Activated effector memory CD4-positive, alpha-beta T cell treated with anti-CD3 and anti-CD28 coated beads, Interleukin-2, amount 50 U/mL, for 16 hours (primary cell): ENCODE measurements around the gene SLK.

Experiments used
- DNase-seq: peaks from one replicate; pipeline ENCODE4 v3.0.0-alpha.2; 2020

The SLK gene

DNA sequence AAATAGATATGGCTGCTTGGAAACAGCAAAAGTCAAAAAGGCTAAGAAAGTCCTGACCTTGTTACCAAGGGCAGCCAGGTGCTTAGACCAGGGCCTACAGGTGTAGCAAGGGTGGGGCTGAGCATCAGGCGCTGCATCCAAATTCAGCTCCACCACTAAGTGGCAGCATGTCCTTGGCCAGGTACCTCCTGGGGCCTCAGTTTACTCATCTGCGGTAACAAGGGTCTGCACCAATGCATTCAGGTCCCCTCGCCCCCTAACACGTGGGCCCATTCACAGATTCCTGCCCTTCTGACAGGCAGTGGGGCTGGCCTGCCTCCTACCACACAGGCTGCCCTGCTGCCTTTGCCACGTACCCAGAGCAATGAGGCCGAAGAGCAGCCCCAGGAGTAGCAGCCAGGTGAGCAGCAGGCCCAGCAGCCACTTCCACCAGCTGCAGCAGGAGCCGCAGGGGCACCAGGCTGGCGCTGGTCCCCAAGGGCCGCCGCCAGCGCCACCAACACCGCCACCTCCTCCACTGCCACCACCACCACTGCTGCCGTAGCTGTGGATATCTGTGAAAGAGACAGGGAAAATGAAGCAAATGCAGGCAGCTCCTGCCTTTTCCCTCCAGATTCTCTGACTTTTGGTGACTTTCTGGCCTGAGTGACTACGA, 89.8 kb downstream of the SLK start:
- DNase-seq: peak; percentile 60

DNA sequence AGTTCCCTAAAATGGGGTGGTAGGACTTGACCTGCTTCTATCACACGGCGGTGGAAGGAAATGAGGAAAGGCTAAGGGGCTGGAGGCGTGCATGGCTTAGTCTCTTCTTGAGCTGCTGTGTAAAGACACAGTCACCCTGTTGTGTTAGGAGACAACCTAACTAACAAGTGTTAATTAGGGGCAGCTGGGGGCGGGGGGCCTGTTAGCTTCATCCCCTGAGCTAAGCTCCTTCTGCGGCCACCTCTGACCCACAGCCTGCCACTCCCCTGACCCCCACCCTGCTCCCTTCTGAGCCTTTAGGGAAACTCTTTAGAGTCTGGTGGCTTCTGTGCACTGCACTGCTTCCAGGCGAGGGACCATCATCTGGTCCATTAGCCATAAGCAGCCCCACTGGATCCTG, 90.8 kb downstream of the SLK start:
- DNase-seq: no peak

DNA sequence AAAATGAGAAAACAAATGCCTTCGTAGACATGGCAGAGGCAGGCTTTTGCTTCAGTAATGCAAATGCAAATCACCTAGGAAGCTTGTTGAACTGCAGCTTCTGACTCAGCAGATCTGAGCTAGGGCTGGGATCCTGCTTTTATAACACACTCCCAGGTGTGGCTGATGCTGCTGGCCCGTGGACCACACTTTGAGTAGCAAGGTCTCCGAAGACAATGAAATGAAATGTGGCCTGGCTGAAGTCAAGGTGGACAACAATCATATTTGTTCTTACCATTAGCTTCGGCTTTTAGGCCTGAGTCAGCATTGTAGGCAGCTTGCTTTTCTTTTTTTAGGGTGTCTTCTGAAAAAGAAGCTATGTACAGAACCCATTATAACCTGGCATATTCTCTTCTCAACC, 92.4 kb downstream of the SLK start:
- no peak for DNase-seq

DNA sequence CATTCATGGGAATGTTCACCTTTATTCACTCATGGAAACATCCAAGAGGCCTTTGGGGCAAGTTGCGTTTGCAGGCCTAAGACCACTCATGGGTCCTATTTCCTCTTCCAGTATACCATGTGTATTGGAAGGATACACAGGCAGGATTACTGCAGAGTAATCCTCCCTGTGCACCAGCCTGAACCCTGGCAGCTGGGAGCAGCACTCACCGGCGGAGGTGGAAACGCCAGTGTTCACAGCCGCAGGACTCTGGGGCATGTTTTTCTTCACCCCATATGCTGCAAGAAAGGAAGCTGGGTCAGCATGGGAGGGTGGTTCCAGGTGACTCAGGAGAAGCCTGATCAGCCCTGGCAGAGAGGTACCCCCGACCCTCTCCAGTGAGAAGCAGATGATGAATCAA, 94.3 kb downstream of the SLK start:
- DNase-seq: no peak

DNA sequence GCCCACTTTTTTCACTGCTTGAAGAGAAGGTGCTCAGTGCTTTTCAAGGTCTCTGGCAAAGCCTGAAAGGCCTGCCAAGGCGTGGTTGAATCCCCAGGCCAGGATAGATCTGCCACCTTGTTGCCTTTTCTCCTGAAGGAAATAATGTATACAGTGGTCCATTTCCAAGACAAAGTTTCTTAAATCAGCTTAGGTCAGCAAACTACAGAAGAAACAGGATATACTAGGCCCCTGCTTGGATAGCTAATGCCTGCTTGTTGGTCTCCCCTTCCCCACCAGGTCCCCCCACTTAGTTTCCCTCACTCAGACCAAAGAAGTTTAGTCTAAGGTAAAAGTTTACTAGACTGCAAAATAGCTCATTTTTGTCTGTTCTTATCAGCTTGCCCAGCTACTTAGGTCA, 98.8 kb downstream of the SLK start:
- DNase-seq: no peak

DNA sequence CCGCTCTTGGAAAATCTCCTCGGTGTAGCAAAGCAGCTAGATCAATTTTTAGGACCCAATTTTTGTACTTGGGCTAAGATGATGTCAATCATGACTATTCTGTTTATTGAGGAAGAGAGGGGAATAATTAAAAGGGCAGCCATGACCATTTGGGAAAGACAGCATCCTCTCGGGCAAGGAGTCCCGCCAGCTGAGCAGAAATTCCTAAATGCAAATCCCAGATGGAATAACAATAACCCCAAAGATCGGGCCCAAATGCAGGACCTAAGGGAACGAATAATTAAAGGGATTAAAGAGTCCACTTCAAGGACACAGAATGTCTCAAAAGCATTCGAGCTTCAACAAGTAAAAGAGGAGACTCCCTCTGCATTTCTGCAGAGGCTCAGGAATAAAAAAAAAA, 100.0 kb downstream of the SLK start:
- no peak for DNase-seq

DNA sequence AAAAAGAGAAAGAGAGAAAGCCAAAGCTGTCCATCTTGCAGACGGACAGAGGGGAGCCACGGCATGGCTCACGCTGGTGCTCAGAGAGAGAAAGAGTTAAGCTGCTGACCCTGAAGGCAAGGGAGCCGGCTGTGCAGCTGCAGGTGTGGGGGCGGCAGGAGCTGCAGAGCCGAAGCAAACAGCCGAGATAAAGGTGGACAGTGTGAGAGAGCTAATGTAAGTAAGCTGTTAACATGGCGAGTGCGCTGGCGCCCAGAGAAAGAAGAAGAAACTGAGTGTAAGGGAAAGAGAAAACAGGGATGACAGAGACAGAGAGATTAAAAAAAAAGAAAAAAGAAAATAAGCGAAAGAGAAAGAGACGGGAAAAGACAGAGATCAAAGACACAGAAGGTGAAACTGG, 100.6 kb downstream of the SLK start:
- DNase-seq: no peak

DNA sequence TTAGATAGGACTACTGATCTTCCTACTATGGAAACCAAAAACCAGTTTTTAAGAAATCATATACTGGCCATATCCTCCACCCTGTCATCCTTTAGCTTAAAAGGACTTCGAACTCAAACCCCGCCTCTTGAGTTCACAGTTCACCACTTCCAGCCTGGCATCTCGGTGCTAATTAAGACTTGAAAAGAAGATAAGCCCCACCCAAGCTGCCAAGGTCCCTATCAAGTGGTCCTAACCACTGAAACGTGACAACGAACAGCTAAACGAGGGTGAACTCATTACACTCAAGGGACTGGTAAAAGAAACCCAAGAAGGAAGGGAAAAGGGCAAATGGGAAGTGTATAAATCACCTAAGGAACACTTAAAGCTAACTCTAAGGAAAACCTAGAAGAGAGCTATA, 102.7 kb downstream of the SLK start:
- no peak for DNase-seq

DNA sequence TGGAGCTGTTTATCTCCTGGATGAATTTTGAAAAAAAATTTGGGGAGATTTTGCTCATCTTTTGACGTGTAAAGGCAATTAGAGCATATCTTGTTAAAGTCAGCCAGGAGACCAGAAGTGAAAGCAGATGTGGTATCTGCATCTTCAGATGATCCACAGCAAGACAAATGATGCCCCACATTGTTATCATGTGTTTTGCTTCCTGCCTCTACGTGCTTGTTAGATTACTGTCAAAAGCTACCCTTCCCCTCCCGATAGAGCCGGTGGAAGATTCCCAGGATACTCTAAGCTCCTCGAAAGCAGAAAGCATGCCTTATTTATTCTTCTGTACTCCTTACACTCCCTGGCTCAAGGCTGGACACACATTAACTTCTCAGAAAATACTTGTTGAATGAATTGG, 105.8 kb downstream of the SLK start:
- DNase-seq: no peak

DNA sequence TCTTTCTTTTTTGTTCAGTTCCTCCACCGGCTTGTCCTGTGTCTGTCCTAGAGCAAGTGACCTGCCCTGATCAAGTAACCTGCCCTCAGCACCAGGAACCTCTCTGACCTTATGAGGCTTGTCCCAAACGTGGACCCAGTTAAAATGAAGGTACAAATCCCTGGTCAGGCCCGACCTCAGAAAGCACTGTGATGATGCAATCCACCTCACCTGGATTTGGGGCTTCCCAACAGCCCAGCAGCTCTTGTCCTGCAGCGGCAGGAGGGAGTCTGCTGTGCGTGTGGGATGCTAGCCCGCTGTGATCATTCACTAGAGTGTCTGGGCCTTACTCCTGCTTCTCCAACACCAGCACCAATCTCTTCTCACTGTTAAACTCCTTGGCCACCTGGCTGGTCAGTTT, 107.6 kb downstream of the SLK start:
- DNase-seq: no peak

DNA sequence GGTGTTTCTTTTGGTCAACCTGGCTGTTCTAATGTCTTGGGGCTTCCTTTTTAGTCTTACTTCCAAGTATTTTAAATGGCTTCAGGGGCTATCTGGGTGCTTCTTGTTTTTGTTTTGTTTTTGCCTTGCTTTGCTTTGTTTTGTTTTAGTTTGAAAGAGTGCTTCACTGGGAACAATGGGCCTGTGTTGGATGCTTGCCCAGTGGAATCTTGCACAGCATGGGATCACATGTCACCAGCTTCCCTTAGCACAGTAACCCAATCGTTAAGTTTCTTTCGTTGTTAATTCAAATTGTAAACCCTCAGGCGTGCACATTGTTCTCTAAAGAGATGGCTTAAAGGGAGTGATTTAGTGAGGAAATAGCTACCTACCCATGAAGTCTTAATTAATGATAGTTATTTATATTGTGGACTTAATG, 109.8 kb downstream of the SLK start:
- DNase-seq: no peak

DNA sequence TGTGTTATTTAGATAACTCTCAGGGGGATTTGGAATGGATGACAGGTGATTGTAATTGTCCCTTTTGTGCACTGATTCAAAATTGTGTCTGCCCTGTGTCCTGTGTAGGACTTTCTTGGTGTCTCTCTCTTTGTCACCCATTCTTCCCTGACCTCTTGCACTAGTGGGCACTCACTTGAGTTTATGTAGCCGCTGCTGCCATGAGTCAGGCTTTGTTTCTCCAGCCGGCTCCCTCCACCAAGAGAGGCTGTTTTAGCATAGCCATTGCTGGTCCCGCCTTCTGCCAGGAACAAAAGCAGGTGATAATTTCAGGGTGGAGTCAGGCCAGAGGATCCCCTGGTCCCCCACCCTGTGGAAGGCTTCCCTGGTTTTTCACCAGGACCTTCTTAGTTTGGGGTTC, 110.3 kb downstream of the SLK start:
- DNase-seq: no peak

DNA sequence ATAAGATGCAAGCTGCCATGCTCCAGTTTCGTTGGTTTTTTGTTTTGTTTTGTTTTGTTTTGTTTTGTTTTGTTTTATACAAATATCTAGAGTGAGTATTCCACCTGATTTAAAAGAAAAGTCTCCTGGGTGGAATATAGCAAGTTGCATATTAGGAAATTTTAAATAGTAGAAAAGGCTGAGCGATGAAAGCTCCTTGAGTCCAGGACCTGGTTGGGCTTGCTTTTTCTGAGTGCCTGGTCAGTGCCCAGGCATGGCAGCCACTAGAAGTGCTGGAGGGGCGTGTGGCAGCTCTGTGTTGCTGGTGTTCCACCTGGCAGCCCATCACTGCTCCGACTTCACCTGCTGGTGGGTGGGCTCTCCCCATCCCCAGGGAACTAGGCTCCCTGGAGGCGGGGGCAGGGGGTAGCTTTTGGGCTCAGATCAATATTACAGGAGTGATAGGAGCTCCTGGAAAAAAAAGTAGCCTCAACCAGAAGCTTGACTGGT, 110.8 kb downstream of the SLK start:
- no peak for DNase-seq
